ENCODE data around the gene TBCE. TPM values are rescaled to one million over a fixed set of nuclear protein-coding genes. Genes with fewer than 3 reads are reported as not detected.

The TBCE gene, protein sequence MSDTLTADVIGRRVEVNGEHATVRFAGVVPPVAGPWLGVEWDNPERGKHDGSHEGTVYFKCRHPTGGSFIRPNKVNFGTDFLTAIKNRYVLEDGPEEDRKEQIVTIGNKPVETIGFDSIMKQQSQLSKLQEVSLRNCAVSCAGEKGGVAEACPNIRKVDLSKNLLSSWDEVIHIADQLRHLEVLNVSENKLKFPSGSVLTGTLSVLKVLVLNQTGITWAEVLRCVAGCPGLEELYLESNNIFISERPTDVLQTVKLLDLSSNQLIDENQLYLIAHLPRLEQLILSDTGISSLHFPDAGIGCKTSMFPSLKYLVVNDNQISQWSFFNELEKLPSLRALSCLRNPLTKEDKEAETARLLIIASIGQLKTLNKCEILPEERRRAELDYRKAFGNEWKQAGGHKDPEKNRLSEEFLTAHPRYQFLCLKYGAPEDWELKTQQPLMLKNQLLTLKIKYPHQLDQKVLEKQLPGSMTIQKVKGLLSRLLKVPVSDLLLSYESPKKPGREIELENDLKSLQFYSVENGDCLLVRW
- total RNA-seq, result 10 to 100 TPM; 22.3 to 26.1 TPM

DNA sequence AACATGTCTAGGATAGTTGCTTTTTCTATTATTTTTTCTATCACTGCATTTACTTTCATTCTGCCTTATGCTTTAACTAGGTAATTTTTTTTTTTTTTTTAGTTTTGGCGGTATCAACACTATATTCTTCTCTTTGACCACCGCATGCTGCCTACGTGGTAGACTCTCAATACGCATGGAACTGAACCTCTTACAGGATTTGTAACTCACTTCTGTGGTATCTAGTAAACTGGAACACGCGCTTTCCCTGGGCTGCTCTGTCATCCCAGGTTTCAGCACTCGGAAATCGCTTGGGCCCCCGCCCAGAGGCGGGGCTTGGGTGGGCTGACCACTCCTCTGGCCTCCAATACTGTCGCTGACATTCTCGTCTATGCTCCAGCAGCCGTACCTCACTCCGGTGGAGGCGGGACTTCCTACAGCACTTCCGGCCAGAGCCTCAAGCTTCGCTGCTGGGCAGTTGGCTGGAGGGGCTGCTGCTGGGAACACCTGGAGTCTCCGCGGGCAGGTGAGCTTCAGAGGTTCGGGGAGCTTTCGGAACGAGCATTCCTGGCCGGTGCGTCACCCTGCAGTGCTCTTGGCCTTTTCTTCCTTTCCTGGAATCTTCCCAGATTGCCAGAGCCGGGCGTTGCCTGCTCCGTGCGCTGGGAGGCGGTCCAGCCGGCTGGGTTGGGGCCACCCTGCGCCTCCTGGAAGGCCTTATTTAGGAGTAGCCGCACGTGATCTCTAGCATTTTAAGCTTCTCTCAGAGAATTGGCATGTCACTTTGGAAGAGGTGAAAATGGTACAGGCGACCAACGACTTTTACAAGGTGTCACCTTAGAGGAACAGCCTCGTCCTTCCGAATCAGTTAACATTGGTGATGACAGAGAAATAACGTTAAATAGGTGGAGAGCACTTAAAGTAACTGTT, at the start of gene TBCE:
TBCE (plus strand) TSS at position 428 of the 909 bp plus-strand sequence. CDS start 12,623 bp downstream, outside the sequence.
- Mint-ChIP-seq H3K9me3 (ENCODE audit: low read depth) (no peaks in the 10 kb centered on the region), H3K4me3 (peak within 1 kb of the TSS; percentile 98), H3K27me3 (no peaks in the 10 kb centered on the region), H3K27ac (peak within 1 kb of the TSS; percentile 93), H3K4me1 (peaks cover 22% of the 10 kb centered on the region), H3K36me3 (ENCODE audit: low read depth) (peaks cover 6% of the 10 kb centered on the region)
- intact Hi-C loops (cut with DNase I, micrococcal nuclease), result loop anchor here (1.0 to 5.0 kb wide), 6 partner anchors 39 to 239 kb away; partner anchors contain the start of genes ARID4B (in 2 of the 2), GGPS1 (in 2 of the 2), B3GALNT2 (in 1 of the 2) and RBM34 (in 1 of the 2)
- CTCF ChIA-PET, result interaction anchor here (0.6 to 1.4 kb wide), 3 partner anchors 48 to 114 kb away, joined by 3 to 4 read pairs (median 3); no protein-coding TSS in a partner anchor
- POLR2A ChIA-PET, result interaction anchor here (0.6 kb wide), 1 partner anchor 26 kb away, joined by 3 read pairs; no protein-coding TSS in a partner anchor
- DNase-seq (peak; percentile 92), ATAC-seq (peak; percentile 98)

DNA sequence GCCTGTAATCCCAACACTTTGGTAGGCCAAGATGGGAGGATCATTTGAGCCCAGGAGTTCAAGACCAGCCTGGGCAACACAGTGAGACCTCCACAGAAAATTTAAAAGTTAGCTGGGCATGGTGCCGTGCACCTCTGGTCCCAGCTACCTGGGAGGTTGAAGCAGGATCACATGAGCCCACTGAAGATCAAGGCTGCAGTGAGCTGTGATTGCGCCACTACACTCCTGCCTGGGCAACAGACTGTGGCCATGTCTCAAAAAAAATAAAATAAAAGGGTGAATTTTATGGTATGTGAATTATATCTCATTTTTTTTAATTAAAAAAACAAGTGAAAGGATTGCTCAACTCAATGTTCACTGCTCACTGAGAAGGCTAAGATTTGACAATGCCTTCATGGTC, 48.0 kb upstream of the TBCE start:
- intact Hi-C loops (cut with DNase I, micrococcal nuclease), result no loop called here
- DNase-seq (no peak), ATAC-seq (no peak)
- no peaks in the 10 kb centered on the region for H3K27me3 Mint-ChIP-seq
- H3K36me3 Mint-ChIP-seq (ENCODE audit: low read depth), result peaks cover 34% of the 10 kb centered on the region
- no peak overlapping the region for H3K27ac Mint-ChIP-seq
- no peak overlapping the region for H3K4me3 Mint-ChIP-seq
- H3K9me3 Mint-ChIP-seq (ENCODE audit: low read depth), result no peaks in the 10 kb centered on the region
- H3K4me1 Mint-ChIP-seq, result peaks cover 70% of the 10 kb centered on the region
- ChIA-PET POLR2A (interaction anchor here (1.9 kb wide), 1 partner anchor 9 kb away, joined by 9 read pairs; the partner anchor contains the start of genes ARID4B and GGPS1), CTCF (interaction anchor here (0.8 to 1.7 kb wide), 3 partner anchors 12 to 60 kb away, joined by 3 to 8 read pairs (median 4); no protein-coding TSS in a partner anchor)

DNA sequence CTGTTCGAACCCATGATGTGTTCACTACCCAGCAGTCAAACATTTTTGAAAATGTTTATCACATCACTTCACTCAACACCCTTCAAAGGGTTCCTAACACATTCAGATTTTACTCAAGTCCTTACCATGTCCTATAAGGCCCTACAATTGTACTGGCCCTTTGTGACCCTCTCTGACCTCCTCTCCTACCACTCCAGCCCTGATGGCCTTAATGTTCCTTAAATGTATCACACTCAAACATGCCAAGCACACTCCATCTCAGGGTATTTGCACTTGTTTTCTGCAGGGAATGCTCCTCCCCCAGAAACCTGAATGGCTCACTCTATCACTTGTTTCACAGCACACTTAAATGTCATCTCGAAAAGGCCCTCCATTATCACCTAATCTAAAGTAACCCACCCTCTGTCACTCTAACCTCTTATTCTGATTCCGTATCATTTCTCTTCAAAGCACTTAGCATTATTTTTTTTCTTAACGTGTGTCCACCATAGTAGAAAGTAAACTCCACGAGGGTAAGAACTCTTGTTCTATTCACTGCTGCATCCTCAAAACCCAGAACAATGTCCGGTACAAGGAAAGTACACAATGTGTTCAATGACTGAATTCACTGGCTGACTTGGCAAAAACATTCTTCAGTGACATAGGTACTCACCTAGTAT, 46.6 kb upstream of the TBCE start:
- Mint-ChIP-seq H3K4me1 (peaks cover 70% of the 10 kb centered on the region), H3K36me3 (ENCODE audit: low read depth) (peaks cover 42% of the 10 kb centered on the region), H3K9me3 (ENCODE audit: low read depth) (no peaks in the 10 kb centered on the region), H3K4me3 (no peak overlapping the region), H3K27ac (peak overlapping the region; percentile 35), H3K27me3 (no peaks in the 10 kb centered on the region)
- ChIA-PET CTCF (no interaction called here), POLR2A (interaction anchor here (0.6 kb wide), 1 partner anchor 19 kb away, joined by 4 read pairs; no protein-coding TSS in a partner anchor)
- intact Hi-C loops (cut with DNase I, micrococcal nuclease), result no loop called here
- ATAC-seq (no peak), DNase-seq (no peak)

DNA sequence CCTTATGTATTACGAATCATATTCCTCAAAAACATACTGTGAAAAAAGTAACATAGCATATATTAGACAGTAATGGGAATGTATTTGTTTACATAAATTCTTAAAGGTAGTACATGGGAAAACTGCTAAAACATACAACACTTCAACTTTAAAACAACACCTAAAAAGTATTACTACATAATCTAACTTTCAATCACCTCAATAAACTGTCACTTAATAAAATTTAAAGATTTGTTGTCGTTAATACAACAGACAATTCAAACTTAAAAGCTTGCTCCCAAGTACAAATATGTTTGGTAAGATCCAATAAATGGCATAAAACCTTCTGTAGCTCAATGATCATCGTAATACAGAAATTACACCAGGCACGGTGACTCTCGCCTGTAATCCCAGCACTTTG, 42.9 kb upstream of the TBCE start:
- H3K4me1 Mint-ChIP-seq, result peaks cover 53% of the 10 kb centered on the region
- peak overlapping the region; percentile 64 for H3K4me3 Mint-ChIP-seq
- H3K27me3 Mint-ChIP-seq, result no peaks in the 10 kb centered on the region
- peak overlapping the region; percentile 66 for H3K27ac Mint-ChIP-seq
- peaks cover 42% of the 10 kb centered on the region for H3K36me3 Mint-ChIP-seq (ENCODE audit: low read depth)
- ChIA-PET POLR2A (interaction anchor here (0.8 kb wide), 1 partner anchor 24 kb away, joined by 4 read pairs; no protein-coding TSS in a partner anchor), CTCF (interaction anchor here (0.9 to 2.3 kb wide), 5 partner anchors 10 to 92 kb away, joined by 3 to 13 read pairs (median 5); no protein-coding TSS in a partner anchor)
- intact Hi-C loops (cut with DNase I, micrococcal nuclease), result no loop called here
- DNase-seq (no peak), ATAC-seq (no peak)
- no peaks in the 10 kb centered on the region for H3K9me3 Mint-ChIP-seq (ENCODE audit: low read depth)

DNA sequence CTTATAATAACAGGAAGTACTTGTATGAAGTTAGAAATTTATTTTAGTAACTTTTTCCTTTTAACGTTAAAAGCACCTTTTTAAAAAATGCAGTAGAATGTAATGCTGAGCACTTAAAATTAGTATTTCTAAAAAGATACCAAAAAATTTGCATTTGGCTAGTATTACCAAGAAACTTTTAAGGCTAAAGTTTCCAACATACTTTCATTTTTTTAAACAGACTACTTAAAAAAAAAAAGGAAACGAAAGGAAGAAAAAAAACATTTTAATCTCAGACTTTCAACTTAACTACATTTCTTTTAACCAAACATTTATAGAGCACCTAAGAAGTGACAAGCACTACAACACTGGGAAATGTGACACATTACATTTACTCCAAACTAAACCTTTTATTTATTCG, 42.1 kb upstream of the TBCE start:
- ATAC-seq (no peak), DNase-seq (no peak)
- ChIA-PET POLR2A (interaction anchor here (0.8 to 1.3 kb wide), 2 partner anchors 10 to 24 kb away, joined by 4 to 6 read pairs; no protein-coding TSS in a partner anchor), CTCF (interaction anchor here (0.6 to 2.3 kb wide), 6 partner anchors 8 to 92 kb away, joined by 3 to 13 read pairs (median 4); no protein-coding TSS in a partner anchor)
- H3K27ac Mint-ChIP-seq, result peak overlapping the region; percentile 89
- H3K4me1 Mint-ChIP-seq, result peaks cover 50% of the 10 kb centered on the region
- peaks cover 40% of the 10 kb centered on the region for H3K36me3 Mint-ChIP-seq (ENCODE audit: low read depth)
- H3K27me3 Mint-ChIP-seq, result no peaks in the 10 kb centered on the region
- H3K4me3 Mint-ChIP-seq, result peak overlapping the region; percentile 91
- intact Hi-C loops (cut with DNase I, micrococcal nuclease), result loop anchor here (1.0 to 5.0 kb wide), 5 partner anchors 8 to 957 kb away; partner anchors contain the start of genes ERO1B (in 1 of the 2) and LYST (in 1 of the 2)
- no peaks in the 10 kb centered on the region for H3K9me3 Mint-ChIP-seq (ENCODE audit: low read depth)

DNA sequence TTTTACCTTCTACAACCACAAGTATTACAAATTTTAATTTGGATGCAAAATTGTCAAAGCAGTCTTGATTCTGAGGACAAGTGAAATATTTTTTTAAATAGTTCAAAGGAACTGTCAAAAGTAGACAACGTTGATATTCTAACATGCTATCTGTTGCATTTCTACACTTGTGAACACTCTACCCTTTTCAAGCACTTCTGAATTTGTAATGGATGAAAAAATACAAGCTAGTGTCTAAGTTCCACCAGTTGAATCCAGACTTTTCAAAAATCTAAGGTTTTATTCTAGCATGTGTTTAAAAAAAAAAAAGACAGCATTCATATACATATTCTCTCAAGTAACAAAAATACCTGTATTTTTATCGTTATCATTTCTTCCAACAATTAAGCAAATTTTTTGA, 41.4 kb upstream of the TBCE start:
- H3K4me3 Mint-ChIP-seq, result peak overlapping the region; percentile 91
- POLR2A ChIA-PET, result interaction anchor here (1.3 kb wide), 1 partner anchor 11 kb away, joined by 6 read pairs; no protein-coding TSS in a partner anchor

DNA sequence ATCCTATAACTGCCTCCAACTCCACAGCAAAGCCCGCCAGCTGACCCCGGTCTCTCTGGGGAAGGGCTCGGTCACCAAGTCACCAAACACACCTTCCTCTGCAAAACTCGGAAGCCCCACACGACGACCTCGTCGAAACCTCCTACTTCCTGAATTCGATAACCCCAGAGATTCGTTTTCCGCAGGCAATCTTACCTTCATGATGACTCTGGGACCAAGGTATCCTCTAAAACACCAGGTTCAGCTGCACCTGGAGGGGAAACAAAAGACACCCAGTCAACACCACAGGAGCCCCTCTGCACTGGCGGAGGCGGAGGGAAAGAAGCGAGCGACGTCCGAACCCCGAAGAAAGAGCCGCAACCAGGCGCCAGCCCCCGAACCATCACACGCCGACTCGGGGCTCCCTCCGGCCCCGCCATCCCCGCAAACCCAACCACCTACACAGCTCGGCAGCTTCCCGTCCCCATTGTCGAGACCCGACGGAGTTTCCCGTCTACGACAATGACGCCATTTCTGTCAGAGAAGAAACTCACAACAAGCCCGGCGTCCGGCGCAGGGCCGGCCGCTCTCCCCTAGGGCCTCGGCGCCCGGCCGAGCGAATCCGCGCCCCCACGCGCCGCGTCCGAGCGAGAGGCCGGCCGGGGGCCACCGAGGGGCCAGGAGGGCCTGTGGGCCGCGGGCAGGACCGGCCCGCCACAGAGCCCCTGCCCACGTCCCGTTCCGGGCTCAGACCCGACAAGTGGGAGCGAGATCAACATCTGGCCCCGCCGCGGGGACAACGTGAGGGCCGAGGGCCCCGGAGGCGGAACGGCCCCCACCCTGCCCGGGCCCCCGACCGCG, 40.3 kb upstream of the TBCE start:
- peak overlapping the region; percentile 93 for H3K27ac Mint-ChIP-seq
- ChIA-PET POLR2A (interaction anchor here (0.6 to 1.7 kb wide), 4 partner anchors 10 to 177 kb away, joined by 3 to 7 read pairs (median 5); partner anchors contain the start of gene B3GALNT2), CTCF (interaction anchor here (0.7 to 1.5 kb wide), 3 partner anchors 9 to 65 kb away, joined by 3 to 5 read pairs (median 3); no protein-coding TSS in a partner anchor)
- intact Hi-C loops (cut with DNase I, micrococcal nuclease), result loop anchor here (5.0 kb wide), 4 partner anchors 90 to 955 kb away; partner anchors contain the start of genes ERO1B (in 1 of the 2) and LYST (in 1 of the 2)
- H3K4me1 Mint-ChIP-seq, result peaks cover 49% of the 10 kb centered on the region
- DNase-seq, result peak; percentile 81
- peak overlapping the region; percentile 91 for H3K4me3 Mint-ChIP-seq
- no peak for ATAC-seq
- H3K27me3 Mint-ChIP-seq, result no peaks in the 10 kb centered on the region
- no peaks in the 10 kb centered on the region for H3K9me3 Mint-ChIP-seq (ENCODE audit: low read depth)
- H3K36me3 Mint-ChIP-seq (ENCODE audit: low read depth), result peaks cover 35% of the 10 kb centered on the region

More for the DNA sequence above, 41.4 kb upstream of the TBCE start:
- peak overlapping the region; percentile 89 for H3K27ac Mint-ChIP-seq
- H3K4me1 Mint-ChIP-seq, result peaks cover 49% of the 10 kb centered on the region
- ATAC-seq (no peak), DNase-seq (no peak)
- CTCF ChIA-PET, result interaction anchor here (1.2 to 2.3 kb wide), 4 partner anchors 9 to 91 kb away, joined by 4 to 13 read pairs (median 6); no protein-coding TSS in a partner anchor
- peaks cover 37% of the 10 kb centered on the region for H3K36me3 Mint-ChIP-seq (ENCODE audit: low read depth)
- no peaks in the 10 kb centered on the region for H3K27me3 Mint-ChIP-seq
- intact Hi-C loops (cut with DNase I, micrococcal nuclease), result loop anchor here (1.0 to 5.0 kb wide), 5 partner anchors 9 to 956 kb away; partner anchors contain the start of genes ERO1B (in 1 of the 2) and LYST (in 1 of the 2)
- H3K9me3 Mint-ChIP-seq (ENCODE audit: low read depth), result no peaks in the 10 kb centered on the region

DNA sequence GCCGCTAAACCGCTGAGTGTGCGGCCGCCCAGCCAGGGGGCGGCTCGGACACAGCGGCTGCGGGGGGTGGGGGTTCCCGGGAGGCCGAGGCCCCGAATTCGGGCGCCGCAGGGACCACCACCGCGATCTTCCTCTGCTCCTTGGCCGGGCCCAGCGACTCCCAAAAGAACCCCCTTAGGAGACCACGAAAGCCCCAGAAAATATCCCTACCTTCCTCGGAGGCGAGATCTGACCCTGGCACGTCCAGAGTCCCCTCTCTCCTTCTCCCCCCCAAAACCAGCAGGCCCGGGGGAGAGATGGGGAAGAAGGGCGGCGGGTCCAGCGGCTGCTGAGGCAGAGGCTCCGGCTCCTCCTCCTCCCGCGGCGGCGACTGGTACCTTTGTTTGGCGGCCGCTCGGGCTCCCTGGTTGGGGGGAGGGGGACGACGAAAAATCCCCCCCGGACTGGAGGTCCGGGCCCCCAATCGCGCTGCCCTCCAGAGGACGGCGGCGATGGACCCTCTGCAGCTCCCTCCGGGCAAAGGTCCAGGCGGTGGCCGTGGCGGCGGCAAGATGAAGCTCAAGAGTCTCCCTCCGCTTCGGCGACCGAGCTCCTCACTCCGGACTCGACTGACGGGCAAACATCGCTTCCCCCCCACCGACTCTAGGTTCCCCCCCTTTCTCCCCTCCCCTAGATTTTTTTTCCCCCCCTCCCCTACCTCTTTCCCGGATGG, 39.5 kb upstream of the TBCE start, which contains the start of gene ARID4B:
ARID4B (minus strand) TSS at position 621 of the 712 bp plus-strand sequence. CDS start 1,260 bp downstream, outside the sequence.
- H3K27ac Mint-ChIP-seq, result peak within 1 kb of the TSS; percentile 93
- ATAC-seq (peak; percentile 1), DNase-seq (no peak)
- intact Hi-C loops (cut with DNase I, micrococcal nuclease), result loop anchor here (1.0 to 5.0 kb wide), 18 partner anchors 30 to 955 kb away; partner anchors contain the start of genes B3GALNT2 (in 2 of the 2), LYST (in 2 of the 2), RBM34 (in 2 of the 2) and TBCE (in 2 of the 2)
- no peaks in the 10 kb centered on the region for H3K27me3 Mint-ChIP-seq
- no peaks in the 10 kb centered on the region for H3K9me3 Mint-ChIP-seq (ENCODE audit: low read depth)
- ChIA-PET POLR2A (interaction anchor here (1.0 to 1.8 kb wide), 7 partner anchors 9 to 177 kb away, joined by 4 to 9 read pairs (median 5); partner anchors contain the start of gene B3GALNT2), CTCF (interaction anchor here (0.7 kb wide), 1 partner anchor 69 kb away, joined by 3 read pairs; no protein-coding TSS in a partner anchor)
- H3K36me3 Mint-ChIP-seq (ENCODE audit: low read depth), result peaks cover 33% of the 10 kb centered on the region
- peak within 1 kb of the TSS; percentile 91 for H3K4me3 Mint-ChIP-seq
- H3K4me1 Mint-ChIP-seq, result peaks cover 47% of the 10 kb centered on the region
